Activated naive CD4-positive, alpha-beta T cell treated with Interleukin-2 at 50 U/mL for 16 hours (primary cell): Measurements from ENCODE around the gene RBM12.

Experiments used
- DNase-seq: peaks from one replicate; pipeline ENCODE4 v3.0.0-alpha.2; 2020

Gene RBM12

DNA sequence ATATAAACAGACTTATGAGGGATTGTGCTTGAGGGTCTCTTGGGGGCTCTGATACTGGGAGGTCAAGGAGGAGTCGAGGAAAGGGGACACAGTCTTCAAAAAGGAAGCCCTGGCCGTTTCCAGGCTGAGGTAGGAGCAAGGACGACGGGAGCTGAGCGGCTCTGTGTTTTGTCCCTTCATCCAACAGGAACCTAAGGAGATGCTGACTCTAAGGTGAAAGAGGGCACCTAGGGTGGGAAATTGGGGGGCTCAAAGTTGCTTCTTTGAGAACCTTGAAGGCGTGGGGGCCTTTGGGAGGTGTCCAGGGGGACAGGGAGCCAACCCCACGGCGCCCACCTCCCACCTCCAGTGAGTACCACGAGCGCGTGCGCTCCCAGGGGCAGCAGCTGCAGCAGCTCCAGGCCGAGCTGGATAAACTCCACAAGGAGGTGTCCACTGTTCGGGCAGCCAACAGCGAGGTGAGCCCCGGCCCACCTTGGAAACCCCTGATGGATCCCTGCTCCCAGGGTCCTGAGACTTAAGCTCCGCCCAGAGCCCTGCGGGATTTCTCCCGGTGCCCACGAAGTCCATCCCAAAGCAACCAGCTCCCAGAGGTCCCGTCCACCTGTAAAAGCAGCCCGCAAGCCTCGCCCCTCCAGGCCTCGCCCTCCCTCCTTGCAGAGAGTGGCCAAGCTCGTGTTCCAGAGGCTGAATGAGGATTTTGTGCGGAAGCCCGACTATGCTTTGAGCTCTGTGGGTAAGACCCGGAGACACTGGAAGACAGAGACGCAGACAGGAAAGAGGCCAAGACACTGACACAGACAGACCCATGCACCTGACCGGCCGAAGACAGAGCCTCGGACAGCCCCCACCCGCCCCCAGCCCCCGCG lies 46.2 kb downstream of the RBM12 start:
- DNase-seq = peak; percentile 26

DNA sequence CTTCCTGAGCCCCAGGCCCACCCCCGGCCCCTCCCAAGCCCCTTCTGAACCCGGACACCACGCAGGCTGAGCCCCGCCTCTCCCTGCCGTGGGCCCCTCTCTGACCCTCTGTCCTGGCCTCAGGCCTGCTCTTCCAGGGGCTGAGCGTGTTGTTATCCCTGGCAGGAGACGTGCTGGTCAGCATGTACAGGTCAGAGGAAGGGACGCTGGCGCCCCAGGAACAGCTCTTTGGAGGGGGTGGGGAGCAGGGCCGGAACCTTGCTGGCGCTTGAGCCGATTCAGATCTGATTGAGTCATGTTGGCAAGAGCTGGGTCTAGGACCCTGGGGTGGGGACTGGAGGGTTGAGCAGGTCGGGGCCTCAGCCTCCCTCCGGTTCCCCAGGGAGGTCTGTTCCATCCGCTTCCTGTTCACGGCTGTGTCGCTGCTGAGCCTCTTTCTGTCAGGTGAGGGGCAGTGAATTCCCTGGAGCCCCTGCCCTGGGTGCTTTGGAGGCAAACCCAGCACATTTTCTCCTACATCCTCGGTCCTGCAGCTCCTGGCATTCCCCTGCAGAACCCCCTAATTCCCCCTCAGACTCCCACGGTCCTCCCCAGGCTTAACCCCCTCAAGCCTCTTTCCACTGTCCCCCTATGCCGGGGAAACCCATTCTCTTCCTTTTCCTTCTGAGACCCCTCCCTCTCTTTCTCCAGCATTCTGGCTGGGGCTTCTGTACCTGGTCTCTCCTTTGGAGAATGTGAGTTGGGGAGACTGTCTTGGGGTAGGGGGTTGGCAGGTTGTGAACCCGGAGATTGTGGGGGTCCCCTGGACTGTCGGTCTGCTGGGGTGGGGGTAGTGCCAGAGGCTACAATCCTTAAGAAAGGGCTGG lies 47.1 kb downstream of the RBM12 start:
- DNase-seq = peak; percentile 39

DNA sequence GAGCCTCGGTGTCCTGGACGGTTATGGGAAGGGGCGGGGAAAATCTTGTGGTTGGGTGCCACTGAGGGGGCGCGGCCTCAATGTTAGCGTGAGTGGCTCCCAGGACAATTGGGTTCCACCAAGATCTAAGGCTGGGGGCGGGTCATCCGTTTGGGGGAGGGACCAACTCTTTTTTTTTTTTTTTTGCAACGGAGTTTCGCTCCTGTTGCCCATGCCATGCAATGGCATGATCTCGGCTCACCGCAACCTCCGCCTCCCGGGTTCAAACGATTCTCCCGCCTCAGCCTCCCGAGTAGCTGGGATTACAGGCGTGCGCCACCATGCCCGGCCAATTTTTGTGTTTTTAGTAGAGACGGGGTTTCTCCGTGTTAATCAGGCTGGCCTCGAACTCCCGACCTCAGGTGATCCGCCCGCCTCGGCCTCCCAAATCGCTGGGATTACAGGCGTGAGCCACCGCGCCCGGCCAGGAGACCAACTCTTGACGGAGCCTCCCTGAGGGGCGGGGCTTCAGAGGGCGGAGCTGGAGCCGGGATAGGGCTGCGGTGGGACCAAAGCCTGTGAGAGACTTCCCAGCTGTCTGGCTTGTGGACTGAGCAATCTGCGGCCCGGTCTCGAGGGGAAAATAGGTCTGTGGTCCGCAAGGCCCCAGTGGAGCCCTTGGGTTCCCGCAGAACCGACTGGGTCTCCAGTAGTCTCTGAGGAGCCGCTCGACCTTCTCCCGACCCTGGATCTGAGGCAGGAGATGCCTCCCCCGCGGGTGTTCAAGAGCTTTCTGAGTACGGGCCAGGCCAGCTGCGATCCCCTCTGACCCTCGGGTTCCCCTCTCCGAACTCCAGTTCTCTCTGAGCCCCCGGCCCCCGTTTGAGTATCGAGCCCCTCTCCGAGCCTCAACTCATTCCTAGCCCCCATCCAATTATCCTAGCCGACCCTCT lies 48.0 kb downstream of the RBM12 start:
- peak; percentile 53 for DNase-seq

DNA sequence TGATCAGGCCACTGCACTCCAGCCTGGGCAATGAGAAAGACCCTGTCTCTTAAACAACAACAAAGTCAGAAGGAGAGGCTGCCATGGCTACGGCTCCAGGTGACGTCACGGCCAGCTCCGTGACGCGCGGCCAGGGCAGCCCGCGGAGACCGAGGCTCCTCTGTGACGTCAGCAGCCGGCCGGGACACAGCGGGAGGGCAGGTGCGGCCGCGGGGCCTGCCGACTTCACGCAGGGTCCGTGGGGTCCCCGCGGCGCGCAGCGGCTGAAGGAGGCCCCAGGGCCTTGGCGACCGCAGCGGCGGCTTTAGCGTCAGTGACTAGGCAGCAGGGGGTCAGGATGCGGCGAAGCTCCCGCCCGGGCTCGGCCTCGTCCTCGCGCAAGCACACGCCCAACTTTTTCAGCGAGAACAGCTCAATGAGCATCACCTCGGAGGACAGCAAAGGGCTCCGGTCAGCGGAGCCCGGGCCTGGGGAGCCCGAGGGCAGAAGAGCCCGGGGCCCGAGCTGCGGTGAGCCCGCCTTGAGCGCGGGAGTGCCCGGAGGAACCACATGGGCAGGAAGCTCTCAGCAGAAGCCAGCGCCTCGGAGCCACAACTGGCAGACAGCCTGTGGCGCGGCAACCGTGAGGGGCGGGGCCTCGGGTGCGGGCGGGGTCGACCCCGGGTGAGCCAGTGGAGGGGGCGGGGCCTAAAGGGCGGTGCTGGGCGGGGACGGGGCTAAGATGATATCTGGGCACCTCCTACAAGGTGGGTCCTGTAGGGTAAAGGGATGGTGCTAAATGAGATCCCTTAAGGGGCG lies 48.8 kb downstream of the RBM12 start, which contains the start of gene SPAG4:
Gene SPAG4, plus strand, starts transcription at position 163 of the 798 bp plus-strand sequence. Its CDS starts 175 bp downstream, at position 338.
- peak; percentile 100 for DNase-seq

DNA sequence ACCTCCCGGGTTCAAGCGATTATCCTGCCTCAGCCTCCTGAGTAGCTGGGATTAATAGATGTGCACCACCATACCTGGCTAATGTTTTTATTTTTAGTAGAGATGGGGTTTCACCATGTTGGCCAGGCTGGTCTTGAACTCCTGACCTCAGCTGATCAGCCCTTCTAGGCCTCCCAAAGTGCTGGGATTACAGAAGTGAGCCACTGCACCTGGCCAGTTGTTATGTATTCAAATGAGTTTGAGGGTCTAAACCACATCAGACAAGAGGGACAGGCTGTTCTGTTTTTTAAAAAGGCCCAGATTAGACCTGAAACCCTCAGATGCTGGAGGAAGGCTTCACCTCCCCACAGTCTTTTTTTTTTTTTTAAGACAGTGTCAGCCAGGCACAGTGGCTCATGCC lies 53.2 kb downstream of the RBM12 start:
- DNase-seq = no peak

DNA sequence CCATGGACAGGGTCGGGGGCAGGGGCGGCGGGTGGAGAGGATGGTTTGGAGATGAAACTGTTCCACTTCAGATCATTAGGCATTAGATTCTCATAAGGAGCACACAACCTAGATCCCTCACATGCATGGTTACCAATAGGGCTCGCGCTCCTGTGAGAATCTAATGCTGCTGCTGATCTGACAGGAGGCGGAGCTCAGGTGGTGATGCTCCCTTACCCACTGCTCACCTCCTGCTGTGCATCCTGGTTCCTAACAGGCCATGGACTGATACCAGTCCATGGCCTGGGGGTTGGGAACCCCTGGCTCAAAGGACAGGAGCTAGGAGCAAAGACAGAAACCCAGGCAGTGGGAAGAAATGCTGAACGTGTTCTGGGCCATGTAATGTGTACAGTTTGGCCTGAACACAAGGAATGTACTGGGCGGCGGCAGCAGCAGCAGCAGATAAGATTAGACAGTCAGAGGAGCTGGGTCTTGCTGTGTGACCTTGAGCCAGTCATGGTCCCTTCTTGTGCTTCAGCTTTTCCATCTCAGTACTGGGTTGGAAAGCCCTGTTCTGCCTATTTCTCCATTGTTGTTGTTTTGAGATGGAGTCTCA lies 53.8 kb downstream of the RBM12 start:
- DNase-seq = no peak

DNA sequence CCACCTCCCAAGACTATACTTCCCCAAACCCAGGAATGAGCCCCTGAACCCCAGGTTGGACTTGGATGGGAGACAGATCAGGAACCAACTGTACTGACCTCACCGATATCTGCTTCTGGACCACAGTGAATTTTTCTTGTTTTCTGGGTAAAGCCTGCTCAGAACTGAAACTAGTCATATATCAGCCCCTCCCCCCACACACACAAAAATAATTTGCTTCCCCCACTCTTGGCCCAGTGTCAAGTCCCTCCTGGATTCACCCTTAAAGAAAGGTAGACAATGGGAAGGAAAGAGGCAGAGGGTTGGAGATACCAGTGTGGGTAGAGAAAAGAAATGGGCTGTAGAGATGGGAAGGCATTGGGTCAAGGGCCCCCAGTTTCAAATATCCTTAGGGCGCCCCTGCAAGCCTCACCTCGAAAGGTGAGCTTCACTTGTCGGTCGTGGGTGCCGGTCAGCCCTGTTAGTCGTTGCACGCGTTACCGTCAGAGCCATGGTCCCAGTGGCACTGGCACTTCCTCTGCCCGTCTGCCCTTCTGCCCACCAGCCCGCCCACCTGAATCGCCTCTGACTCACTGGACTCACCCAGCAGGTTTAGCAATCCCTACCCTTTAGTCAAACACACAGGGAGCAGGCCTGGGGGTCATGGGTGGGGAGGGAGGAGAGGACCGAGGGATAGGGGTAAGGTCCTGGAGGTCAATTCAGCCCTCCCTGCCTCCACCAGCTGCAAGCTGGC lies 57.5 kb downstream of the RBM12 start:
- DNase-seq = no peak

DNA sequence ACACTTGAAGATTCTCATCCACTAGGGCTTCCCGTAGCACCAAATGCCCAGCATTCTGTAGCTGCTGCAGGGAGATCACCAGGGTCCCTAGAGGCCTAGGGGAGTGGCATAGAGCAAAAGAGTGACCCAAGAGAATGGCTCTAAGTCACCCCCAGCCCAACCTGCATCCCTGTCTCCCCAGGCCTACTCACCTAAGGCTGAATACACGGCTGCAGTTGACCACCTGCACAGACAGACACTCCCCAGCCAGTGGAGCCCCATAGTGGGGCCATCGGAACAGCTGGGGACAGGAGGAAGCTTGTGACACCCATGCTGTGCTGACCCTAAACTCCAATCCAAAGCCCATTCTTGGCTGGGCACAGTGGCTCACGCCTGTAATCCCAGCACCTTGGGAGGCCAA lies 58.6 kb downstream of the RBM12 start:
- no peak for DNase-seq

DNA sequence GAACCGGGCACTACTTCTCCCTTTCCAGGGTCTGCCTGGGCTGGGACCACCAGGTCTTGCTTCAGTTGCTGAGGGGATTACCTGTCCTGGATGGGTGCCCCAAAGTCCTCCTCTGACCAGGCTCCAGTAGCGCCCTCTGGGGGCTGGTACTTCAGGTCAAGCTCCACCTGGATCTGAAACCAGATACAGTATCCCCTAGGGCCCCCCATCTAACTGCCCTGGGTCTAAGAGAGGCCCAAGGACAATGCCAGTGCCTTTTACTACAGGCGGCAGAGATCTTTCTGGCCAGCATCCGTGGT lies 60.3 kb downstream of the RBM12 start:
- no peak for DNase-seq

DNA sequence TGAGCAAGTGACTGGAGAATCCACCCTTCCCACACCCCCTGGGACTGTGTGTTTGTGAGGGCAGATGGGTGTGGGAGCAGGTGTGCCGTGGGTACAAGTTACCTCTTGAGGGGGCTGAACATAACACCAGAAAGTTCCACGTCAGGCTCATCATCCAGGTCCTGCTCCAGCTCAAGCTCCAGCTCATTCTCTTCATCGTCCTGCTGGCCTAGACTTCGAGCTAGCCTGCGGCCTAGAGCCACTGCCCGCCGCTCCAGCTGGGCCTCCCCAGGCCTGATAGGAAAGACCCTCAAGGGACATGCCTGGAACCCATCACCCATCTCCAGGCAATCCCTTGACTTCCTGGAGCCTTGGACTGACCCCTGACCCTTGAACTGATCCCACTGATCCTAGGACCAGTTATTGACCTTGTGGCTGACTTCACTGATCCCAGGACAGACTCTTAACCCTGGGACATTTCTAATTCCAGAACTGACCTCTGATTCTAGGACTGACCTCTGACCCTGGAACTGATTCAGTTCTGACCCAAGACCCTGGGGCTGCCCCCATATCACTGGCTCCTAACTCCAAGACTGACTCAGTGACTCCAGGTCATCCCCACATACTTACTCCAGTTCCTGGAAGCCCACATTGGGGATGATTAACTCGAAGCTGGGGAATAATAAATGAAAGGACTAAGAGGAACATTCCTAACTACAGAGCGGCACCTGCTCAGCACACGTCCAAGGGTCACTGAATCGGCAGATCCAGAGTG lies 60.8 kb downstream of the RBM12 start:
- DNase-seq = no peak

DNA sequence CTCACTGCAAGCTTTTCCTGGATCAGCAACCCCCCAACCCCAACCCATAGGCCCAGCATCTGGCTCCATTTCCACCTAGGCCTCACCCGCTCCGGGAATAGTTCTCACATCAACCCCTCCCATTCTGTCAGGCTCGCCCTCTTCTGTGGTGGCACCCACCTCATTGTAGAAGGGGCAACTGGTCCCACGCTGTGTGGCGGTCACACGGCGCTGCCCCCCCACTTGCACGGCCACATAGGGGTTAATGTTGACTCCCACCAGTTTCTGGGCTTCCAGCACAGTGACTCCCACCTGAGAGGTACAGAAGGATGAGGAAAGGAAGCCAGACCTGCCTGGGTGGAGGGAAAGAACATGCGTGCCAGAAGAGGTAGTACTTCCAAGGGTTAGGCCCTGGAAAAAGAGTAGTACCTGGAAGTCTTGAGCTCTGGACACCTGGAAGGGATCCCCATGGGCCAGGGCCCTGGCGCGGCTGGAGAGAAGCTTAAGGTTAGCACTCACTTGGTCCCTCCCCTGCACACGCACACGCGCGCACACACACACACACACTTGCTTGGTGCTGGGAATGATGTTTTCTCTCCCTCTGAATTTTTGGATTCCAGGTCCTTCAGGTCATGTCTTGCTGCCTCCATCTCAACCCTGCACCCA lies 61.7 kb downstream of the RBM12 start:
- no peak for DNase-seq

DNA sequence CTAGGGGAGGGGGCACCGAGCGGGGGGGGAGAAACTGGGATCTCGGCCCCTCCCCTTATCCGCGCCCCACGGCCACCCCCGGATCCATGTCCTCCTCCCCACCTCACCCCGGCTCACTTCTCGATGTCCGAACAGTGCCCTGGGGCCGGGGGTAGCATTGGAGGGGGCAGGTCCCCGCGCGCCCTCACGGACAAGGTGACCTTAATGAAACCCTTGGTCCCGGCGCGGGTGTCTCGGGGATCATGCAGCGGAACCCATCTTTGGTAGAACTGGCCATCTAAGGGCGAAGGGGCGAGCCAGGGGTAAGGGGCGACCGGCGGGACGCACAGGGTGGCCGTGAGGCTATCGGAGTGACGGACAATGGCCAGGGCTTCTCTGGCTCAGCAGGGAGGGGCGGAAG lies 62.7 kb downstream of the RBM12 start:
- DNase-seq = no peak

DNA sequence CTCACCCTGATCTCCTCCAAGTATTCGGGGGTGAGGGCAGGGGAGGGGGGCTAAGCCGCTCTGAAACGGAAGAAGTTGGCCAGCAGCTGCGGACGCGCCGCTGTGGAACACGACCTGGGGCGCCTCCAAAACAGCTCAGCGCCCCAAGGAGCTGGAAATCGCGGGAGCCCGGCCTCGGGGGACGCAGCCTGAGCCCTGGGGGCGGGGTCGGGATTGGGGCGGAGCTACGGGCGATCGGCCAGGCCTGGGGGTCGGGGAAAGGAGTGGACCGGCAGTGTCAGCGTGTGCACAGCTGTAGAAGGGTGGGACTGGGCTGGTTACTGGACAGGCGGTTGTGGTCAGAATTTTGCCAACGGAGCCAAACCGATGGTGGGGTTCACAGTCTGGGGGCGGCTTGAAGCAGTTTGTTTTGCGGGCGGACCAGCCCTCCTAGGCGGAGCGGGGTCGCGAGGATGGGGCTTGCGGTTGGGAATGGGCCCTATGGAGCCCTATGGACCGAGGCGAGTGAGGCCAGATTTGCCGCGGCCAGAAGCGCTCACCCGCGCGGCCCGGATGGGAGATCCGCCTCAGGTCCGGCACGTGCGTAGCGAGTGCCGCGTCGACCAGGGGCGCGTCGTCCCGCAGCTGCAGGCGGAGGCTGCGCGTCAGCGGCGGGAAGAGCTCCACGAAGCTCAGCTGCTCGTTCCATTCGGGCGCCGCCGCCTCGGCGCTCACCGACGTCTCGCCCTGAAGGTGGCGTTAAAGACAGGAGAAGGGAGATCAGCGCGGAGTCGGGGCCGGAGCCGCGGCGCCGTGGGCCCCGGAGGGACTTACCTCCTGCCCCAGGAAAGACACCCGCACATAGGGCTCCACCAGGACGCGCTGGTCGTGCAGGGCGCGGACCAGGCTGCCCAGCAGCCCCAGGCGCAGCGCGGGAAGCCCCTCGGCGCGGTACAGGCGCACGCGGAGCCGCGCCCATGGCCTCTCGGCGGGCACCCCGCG lies 63.4 kb downstream of the RBM12 start:
- peak; percentile 81 for DNase-seq

DNA sequence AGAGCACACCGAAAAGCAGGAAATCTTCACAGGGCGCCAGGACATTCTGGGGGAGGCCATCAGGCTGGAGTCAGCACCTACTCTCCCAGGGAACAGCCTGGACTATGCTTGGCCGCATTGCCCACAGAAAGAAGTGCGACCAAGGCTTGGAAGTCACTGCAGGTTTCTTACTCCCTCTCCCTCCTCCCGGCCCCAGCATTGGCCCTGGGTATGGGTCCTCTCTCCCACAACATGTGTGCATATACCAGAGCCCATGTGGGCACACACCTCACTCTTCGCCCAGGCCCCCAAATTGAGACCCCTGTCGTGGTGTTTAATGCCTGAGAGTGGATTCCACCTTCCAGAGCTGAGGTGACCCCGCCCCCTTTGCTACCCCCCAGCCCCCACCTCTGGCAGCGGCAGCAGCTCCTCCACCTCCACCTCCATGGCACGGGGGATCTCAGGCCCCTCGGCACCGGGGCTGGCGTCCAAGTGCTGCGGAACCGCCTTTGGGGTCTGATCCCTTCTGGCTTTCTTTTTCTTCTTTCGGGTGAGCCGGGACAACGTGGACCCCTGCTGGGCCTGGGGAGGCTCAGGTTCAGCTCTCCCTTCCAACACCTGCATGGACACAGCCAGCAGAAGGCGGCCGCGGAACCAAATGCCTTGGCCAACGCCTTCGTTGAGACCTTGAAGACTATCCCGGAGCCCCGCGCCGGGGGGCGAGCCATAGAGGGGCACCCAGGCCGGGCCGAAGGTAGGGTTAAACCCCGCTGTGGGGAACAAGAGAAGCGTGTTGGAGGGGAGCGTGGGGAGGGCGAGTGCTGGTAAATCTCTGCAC lies 64.3 kb downstream of the RBM12 start:
- no peak for DNase-seq

DNA sequence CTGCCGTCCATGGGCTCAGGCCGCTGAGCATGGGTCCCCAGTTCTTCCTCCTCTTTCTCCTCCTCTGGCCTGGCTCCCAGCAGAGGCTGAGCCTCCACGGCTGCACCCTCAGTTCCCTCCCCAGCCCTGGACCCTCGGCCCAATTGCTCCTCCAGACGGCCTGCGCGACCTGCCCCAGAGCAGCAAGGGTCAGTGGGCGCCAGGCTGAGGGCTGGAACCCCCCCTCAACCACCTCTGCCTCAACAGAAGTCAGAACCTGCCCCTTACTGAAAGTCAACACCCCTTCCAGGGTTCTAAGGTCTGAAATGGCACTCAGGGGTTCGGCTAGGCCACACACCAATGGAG lies 65.0 kb downstream of the RBM12 start:
- no peak for DNase-seq
